Activated gamma-delta T cell treated with anti-CD3 and anti-CD28 coated beads, Interleukin-2, amount 50 U/mL, for 16 hours (primary cell): ENCODE measurements around the gene PRAMEF7.
"Not testable (repeated sequence)": the region's sequence is repeated elsewhere in the genome, so short reads cannot be mapped to it uniquely, and the experiment has no call there.

Experiments
- DNase-seq: peaks from one replicate; pipeline ENCODE4 v3.0.0-alpha.2; 2020; ENCODE audit warnings: low read depth

PRAMEF7 gene

GRCh38 chr1:12916310-12916709 is at the start of gene PRAMEF7:
TSS of gene PRAMEF7 (plus strand) at chr1:12916610. CDS start at chr1:12917693, 1,083 bp downstream.
- DNase-seq = not testable (repeated sequence)

- DNase-seq = not testable (repeated sequence)
Measured at GRCh38 chr1:12878453-12878852, 38.0 kb upstream of the PRAMEF7 start.

GRCh38 chr1:12886101-12886500 is 30.3 kb upstream of the PRAMEF7 start, which contains the start of gene PRAMEF4:
TSS of gene PRAMEF4 (minus strand) at chr1:12886201. CDS start at chr1:12883394, 2,807 bp downstream.
- DNase-seq = not testable (repeated sequence)

- DNase-seq = not testable (repeated sequence)
Measured at GRCh38 chr1:12898170-12898569, 18.2 kb upstream of the PRAMEF7 start, which contains the start of gene PRAMEF10. TSS of gene PRAMEF10 (minus strand) at chr1:12898270. CDS start at chr1:12895847, 2,423 bp downstream.

GRCh38 chr1:12899186-12899585 is 17.2 kb upstream of the PRAMEF7 start:
- not testable (repeated sequence) for DNase-seq

- DNase-seq = not testable (repeated sequence)
Measured at GRCh38 chr1:12903793-12904572, 12.4 kb upstream of the PRAMEF7 start.

GRCh38 chr1:12921749-12922148 is 5.3 kb downstream of the PRAMEF7 start:
- not testable (repeated sequence) for DNase-seq

GRCh38 chr1:12924368-12924767 is 8.0 kb downstream of the PRAMEF7 start:
- not testable (repeated sequence) for DNase-seq

- not testable (repeated sequence) for DNase-seq
Measured at GRCh38 chr1:12947480-12947879, 31.1 kb downstream of the PRAMEF7 start, which contains the start of gene PRAMEF6. TSS of gene PRAMEF6 (minus strand) at chr1:12947580. CDS start at chr1:12942518, 5,062 bp downstream.
